ENCODE data around the gene ARHGEF16.

- TF ChIP-seq EZH2phosphoT487 (IDR thresholded peaks at IDR 0.05; ENCODE audit: insufficient read depth, low read depth) (no peak), EZH2 (IDR thresholded peaks at IDR 0.05; ENCODE audit: insufficient read depth, poor library complexity, severe bottlenecking) (no peak)
These were observed 2.0 kb downstream of the ARHGEF16 start for GRCh38 chr1:3456449-3456963.

All from GM23248 (cell line).